Measurements from ENCODE around the gene ARID4A. TPM values are rescaled to one million over a fixed set of nuclear protein-coding genes. Genes with fewer than 3 reads are reported as not detected.

ARID4A gene
- total RNA-seq, 2 experiments from 2014 or later = 18.6 to 19.8 TPM

DNA sequence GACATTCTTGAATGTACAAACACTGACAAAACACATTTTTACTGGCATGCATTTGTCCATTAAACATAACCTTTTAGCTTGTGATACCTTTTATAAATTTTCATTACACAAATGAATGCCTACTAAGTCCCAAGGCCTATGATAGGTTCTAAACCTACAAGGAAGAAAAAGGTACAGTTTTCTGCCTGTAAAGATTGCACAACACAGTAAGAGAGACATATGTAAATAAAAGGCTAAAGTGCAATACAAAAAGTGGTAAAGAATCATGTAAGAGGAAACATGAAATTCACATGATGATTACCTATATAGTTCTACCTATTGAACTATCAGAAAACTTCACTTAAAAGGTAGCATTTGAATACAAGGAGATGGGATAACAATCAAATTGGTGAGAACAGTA lies 14.6 kb upstream of the ARID4A start:
- H3K4me1 Mint-ChIP-seq = peaks cover 60% of the 10 kb centered on the region
- H3K27ac Mint-ChIP-seq = no peak overlapping the region
- H3K4me3 Mint-ChIP-seq = no peak overlapping the region
- no peak for DNase-seq
- peaks cover 63% of the 10 kb centered on the region for H3K36me3 Mint-ChIP-seq
- no peaks in the 10 kb centered on the region for H3K27me3 Mint-ChIP-seq
- H3K9me3 Mint-ChIP-seq = no peaks in the 10 kb centered on the region

GRCh38 chr14:58285132-58285531 lies 13.2 kb upstream of the ARID4A start:
- Mint-ChIP-seq H3K4me1 (peaks cover 66% of the 10 kb centered on the region), H3K4me3 (no peak overlapping the region), H3K9me3 (no peaks in the 10 kb centered on the region), H3K27ac (peak overlapping the region; percentile 74), H3K36me3 (peaks cover 65% of the 10 kb centered on the region), H3K27me3 (no peaks in the 10 kb centered on the region)
- DNase-seq = no peak

GRCh38 chr14:58287607-58288042 lies 10.7 kb upstream of the ARID4A start:
- no peak for DNase-seq
- no peak overlapping the region for H3K4me3 Mint-ChIP-seq
- peaks cover 54% of the 10 kb centered on the region for H3K4me1 Mint-ChIP-seq
- peaks cover 47% of the 10 kb centered on the region for H3K36me3 Mint-ChIP-seq
- no peaks in the 10 kb centered on the region for H3K9me3 Mint-ChIP-seq
- H3K27ac Mint-ChIP-seq = peak overlapping the region; percentile 46
- H3K27me3 Mint-ChIP-seq = no peaks in the 10 kb centered on the region

- DNase-seq = no peak
- Mint-ChIP-seq H3K27ac (peak overlapping the region; percentile 64), H3K9me3 (no peaks in the 10 kb centered on the region), H3K36me3 (peaks cover 46% of the 10 kb centered on the region), H3K27me3 (no peaks in the 10 kb centered on the region), H3K4me3 (no peak overlapping the region), H3K4me1 (peaks cover 54% of the 10 kb centered on the region)
Measured at GRCh38 chr14:58288106-58288792, 10.1 kb upstream of the ARID4A start.

DNA sequence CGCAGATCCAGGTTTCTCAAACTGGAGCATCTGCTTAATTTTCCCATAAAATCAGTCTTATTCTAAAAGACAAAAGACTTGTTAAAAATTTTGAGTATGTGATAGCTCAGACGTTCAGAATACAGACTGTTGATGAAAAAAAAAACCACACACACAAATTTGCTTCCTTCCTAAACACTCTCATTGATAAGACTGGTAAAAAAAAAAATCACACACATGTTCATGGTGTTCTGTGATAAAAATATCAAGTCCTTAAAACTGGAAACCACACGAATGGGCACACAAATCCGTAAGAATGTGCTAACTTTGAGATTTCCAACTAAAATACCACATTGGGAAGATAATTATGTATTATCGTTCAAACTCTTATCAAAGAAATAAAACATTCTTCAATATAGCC lies 6.7 kb upstream of the ARID4A start:
- Mint-ChIP-seq H3K27me3 (no peaks in the 10 kb centered on the region), H3K36me3 (peaks cover 50% of the 10 kb centered on the region), H3K9me3 (no peaks in the 10 kb centered on the region), H3K4me1 (peaks cover 55% of the 10 kb centered on the region), H3K27ac (no peak overlapping the region), H3K4me3 (no peak overlapping the region)
- DNase-seq = no peak

DNA sequence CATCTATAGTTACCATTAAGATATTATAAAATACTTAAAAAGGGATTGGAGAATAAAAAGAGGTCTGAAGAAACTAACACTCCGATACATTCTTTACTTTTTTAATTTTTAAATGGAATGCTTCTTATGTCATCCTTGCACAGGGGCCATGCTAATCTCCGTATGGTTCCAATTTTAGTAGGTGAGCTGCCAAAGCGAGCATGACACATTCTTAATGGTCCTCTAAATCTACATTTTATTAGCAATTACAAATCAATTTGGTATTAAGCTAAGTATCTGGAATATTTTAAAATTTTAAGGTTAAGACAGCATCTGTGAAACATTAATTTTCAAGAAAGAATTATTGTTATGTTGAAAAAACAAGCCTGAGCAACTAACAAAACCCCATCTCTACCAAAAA lies 6.2 kb upstream of the ARID4A start:
- no peak overlapping the region for H3K4me3 Mint-ChIP-seq
- H3K36me3 Mint-ChIP-seq = peaks cover 50% of the 10 kb centered on the region
- H3K27ac Mint-ChIP-seq = no peak overlapping the region
- no peak for DNase-seq
- H3K4me1 Mint-ChIP-seq = peaks cover 55% of the 10 kb centered on the region
- H3K27me3 Mint-ChIP-seq = no peaks in the 10 kb centered on the region
- no peaks in the 10 kb centered on the region for H3K9me3 Mint-ChIP-seq

- Mint-ChIP-seq H3K27ac (no peak overlapping the region), H3K36me3 (peaks cover 36% of the 10 kb centered on the region), H3K27me3 (no peaks in the 10 kb centered on the region), H3K9me3 (no peaks in the 10 kb centered on the region), H3K4me1 (peaks cover 41% of the 10 kb centered on the region), H3K4me3 (no peak overlapping the region)
- DNase-seq = no peak
Measured at GRCh38 chr14:58294201-58294600, 4.2 kb upstream of the ARID4A start.

DNA sequence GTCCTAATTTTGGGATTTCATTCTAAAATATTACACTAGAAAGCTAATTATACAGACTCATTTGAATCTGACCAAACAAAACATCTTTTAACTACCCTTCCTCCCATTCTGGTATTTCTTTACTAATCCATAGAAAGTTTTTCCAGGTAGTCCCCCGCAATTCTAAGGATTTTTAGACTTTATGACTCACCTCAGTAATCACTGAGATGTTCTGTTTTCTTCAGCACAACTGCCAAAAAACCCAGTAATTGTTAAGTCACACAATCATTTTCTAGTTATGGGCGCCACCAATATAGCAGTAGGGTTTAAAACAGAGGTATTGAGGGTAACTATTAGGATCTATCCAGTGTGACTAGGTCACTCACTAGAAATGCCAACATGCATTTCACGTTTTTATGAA lies 1.6 kb upstream of the ARID4A start:
- Mint-ChIP-seq H3K9me3 (no peaks in the 10 kb centered on the region), H3K27me3 (no peaks in the 10 kb centered on the region), H3K36me3 (peaks cover 31% of the 10 kb centered on the region), H3K4me1 (peaks cover 40% of the 10 kb centered on the region), H3K27ac (no peak overlapping the region), H3K4me3 (no peak overlapping the region)
- DNase-seq = no peak

GRCh38 chr14:58297412-58297761 lies 968 bp upstream of the ARID4A start:
- H3K36me3 Mint-ChIP-seq = peaks cover 31% of the 10 kb centered on the region
- no peak overlapping the region for H3K27ac Mint-ChIP-seq
- no peaks in the 10 kb centered on the region for H3K9me3 Mint-ChIP-seq
- peaks cover 41% of the 10 kb centered on the region for H3K4me1 Mint-ChIP-seq
- H3K4me3 Mint-ChIP-seq = no peak overlapping the region
- DNase-seq = no peak
- H3K27me3 Mint-ChIP-seq = no peaks in the 10 kb centered on the region

DNA sequence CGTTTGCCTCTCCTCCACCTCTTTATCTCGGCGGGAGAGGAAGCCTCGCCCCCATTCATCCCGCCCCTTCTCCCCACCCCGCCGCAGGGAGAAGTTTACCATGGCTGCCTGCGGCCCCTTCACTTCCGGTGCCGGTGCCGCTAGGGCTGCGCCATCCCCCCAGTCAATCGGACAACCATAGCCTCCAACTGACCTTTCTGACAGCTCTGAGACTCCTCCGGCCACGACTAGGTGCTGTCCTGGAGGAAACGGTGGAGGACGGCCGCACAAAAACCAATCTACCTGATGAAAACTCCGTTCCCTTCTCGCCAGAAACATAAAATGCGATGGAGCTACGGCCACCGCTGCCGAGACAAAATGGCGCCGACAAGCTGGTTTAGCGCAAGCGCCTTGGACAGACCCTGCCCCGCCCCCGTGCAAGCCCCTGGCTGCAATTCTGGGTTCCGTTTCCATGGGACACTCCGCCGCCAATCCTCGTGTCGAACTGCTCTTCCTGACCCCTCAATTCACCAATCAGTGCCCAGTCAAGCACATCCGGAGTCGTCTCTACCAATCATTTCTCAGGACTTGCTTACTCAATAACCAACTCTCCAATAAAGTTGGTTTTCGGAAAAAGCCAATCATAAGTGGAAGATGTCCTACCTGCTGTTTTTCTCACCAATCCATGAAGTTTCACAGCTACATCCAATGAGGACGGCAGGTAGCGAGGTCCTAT lies 436 bp upstream of the ARID4A start:
- peak; percentile 97 for DNase-seq
- H3K36me3 Mint-ChIP-seq = peaks cover 28% of the 10 kb centered on the region
- no peak overlapping the region for H3K4me3 Mint-ChIP-seq
- no peaks in the 10 kb centered on the region for H3K27me3 Mint-ChIP-seq
- no peaks in the 10 kb centered on the region for H3K9me3 Mint-ChIP-seq
- H3K27ac Mint-ChIP-seq = no peak overlapping the region
- H3K4me1 Mint-ChIP-seq = peaks cover 36% of the 10 kb centered on the region

DNA sequence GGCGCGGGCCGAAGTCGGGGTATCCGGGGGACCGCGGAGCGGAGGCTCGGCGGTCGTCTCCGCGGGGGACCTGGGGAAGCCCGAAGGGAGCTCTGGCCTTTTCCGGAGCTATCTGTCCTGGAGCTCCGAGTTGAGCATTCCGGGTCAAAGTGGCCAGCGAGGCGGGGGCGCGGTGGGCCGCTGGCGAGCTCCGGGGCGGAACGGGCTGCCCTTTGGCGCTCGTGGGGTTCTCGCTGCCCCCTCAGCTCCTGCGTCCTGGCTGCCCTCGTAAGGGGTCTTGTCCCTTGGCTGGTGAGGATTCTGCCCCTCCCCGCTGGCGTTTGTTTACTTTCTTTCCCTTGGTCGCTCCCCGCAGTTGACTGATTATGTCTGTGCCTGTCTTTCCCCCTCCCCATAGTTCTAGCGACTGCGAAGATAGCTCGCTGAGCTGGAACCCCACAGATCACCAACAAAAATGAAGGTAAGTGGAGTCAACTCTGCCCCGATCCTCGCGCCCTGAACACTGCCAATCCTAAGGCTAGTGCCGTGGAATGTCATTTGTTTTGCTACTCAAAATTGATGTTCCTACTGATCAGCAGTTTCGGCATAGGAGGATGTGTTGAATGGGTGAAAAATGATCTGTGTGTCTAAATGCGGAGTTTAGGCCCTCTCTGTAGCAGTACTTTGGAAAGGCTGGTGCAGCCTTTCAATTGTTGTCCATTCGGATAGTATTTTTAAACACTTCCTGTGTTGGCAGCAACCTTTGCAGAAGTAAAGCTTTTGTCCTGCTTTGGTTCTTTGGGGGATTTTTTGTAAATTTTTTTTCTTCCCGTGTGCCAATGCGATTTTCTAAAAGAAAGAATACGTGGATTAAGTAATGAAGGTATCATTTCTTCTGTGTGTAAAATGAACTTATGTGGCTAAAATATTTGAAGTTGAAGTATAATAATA lies 1.3 kb downstream of the ARID4A start:
- peak overlapping the region; percentile 98 for H3K4me3 Mint-ChIP-seq

DNA sequence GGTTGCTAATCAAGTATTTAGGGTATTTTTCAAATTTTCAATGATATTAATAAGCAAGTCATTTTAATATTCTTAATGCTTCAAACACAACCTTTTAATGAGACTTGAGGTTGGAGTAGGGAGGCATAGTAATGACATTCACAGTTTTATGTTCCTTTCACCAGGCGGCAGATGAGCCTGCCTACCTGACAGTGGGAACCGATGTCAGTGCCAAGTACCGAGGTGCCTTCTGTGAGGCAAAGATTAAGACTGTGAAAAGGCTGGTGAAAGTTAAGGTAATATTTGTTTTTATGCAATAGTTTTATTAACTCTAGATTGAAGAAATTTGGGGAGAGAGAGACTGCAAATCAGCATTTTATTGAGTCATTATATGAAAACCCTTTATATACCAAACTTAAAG lies 3.1 kb downstream of the ARID4A start:
- no peak for DNase-seq
- no peaks in the 10 kb centered on the region for H3K9me3 Mint-ChIP-seq
- peaks cover 15% of the 10 kb centered on the region for H3K4me1 Mint-ChIP-seq
- H3K4me3 Mint-ChIP-seq = no peak overlapping the region
- H3K27me3 Mint-ChIP-seq = no peaks in the 10 kb centered on the region
- peaks cover 8% of the 10 kb centered on the region for H3K36me3 Mint-ChIP-seq
- H3K27ac Mint-ChIP-seq = no peak overlapping the region

More for the DNA sequence above, 1.3 kb downstream of the ARID4A start:
- peaks cover 27% of the 10 kb centered on the region for H3K4me1 Mint-ChIP-seq
- peak; percentile 45 for DNase-seq
- no peaks in the 10 kb centered on the region for H3K9me3 Mint-ChIP-seq
- no peaks in the 10 kb centered on the region for H3K27me3 Mint-ChIP-seq
- peak overlapping the region; percentile 90 for H3K27ac Mint-ChIP-seq
- H3K36me3 Mint-ChIP-seq = peaks cover 18% of the 10 kb centered on the region

DNA sequence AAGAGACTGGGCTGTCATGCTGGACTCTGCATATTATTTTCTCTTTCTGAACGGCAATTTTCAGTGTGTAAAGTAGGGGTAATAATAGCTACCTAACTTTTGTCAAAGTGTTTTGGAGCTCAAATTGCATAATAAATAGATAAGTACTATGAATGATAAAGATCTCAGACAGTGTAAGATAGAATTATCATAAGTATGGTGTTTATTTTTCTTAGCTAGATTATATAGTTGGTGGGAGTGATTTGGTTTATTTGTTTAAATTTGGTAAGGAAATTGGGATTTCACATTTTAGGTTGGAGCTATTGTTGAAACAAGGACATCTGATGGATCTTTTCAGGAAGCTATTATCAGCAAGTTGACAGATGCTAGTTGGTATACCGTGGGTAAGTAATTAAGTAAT lies 7.4 kb downstream of the ARID4A start:
- H3K27ac Mint-ChIP-seq = no peak overlapping the region
- H3K4me1 Mint-ChIP-seq = peaks cover 10% of the 10 kb centered on the region
- no peak for DNase-seq
- H3K9me3 Mint-ChIP-seq = no peaks in the 10 kb centered on the region
- H3K4me3 Mint-ChIP-seq = no peak overlapping the region
- H3K27me3 Mint-ChIP-seq = no peaks in the 10 kb centered on the region
- H3K36me3 Mint-ChIP-seq = peaks cover 11% of the 10 kb centered on the region

DNA sequence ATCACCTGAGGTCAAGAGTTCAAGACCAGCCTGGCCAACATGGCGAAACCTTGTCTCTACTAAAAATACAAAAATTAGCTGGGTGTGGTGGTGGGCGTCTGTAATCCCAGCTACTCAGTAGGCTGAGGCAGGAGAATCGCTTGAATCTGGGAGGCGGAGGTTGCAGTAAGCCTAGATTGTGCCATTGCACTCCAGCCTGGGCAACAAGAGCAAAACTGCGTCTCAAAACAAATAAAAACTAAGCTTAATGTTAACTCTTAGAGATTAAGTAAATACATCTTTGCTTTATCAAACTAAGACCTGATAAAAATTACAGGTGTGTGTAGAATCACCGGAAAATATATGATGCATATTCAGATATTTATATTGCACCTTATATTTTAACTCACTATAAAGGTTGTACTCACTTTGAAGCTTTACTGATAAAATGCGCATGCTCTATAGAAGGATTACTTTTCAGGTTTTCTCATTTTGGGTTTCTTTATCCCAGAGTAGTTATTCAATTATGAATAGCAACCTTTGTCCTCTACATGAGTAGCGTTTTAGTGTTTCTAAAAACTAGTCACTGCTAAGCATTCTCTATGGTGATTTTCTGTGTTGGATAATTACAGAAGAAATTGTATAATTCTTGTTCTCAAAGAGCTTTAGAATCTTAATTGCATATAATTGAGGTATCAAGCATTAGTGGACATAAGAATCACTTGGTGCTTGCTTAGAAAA lies 9.4 kb downstream of the ARID4A start:
- peaks cover 11% of the 10 kb centered on the region for H3K36me3 Mint-ChIP-seq

More for the DNA sequence above, 9.4 kb downstream of the ARID4A start:
- no peak for DNase-seq
- H3K9me3 Mint-ChIP-seq = no peaks in the 10 kb centered on the region
- H3K4me1 Mint-ChIP-seq = peaks cover 4% of the 10 kb centered on the region
- H3K27ac Mint-ChIP-seq = no peak overlapping the region
- no peak overlapping the region for H3K4me3 Mint-ChIP-seq
- no peaks in the 10 kb centered on the region for H3K27me3 Mint-ChIP-seq

All from activated naive CD8-positive, alpha-beta T cell treated with anti-CD3 and anti-CD28 coated beads for 36 hours (primary cell).